Liver (tissue), 9 donors: ENCODE measurements around the gene SELL. TPM values are rescaled to one million over a fixed set of nuclear protein-coding genes. Genes with fewer than 3 reads are reported as not detected.
"Not testable (repeated sequence)": the region's sequence is repeated elsewhere in the genome, so short reads cannot be mapped to it uniquely, and the experiment has no call there.

Experiments
- DNase-seq: peaks from one replicate; pipeline ENCODE4 v3.0.0-alpha.2; 2017; ENCODE audit warnings: low spot score
- H3K27ac ChIP-seq, 2 donors: one replicate each; pipeline ENCODE4 v1.7.0; 2013; ENCODE audit warnings: inconsistent platforms in 2 of 2, low read length in 2 of 2, control low read depth in 1 of 2, low read depth in 1 of 2, mild to moderate bottlenecking in 1 of 2
- H3K27me3 ChIP-seq, 4 donors: one replicate each; pipeline versions ENCODE4 v1.6.1 to v1.7.0; 2013; ENCODE audit warnings: low read length in 3 of 4, inconsistent platforms in 1 of 4, mild to moderate bottlenecking in 1 of 4, moderate library complexity in 1 of 4; ENCODE audit not compliant: control insufficient read depth in 4 of 4, insufficient read depth in 4 of 4
- H3K36me3 ChIP-seq, 4 donors: one replicate each; pipeline versions ENCODE4 v1.6.1 to v1.7.0; 2013; ENCODE audit warnings: low read length in 3 of 4, mild to moderate bottlenecking in 3 of 4, low read depth in 1 of 4, moderate library complexity in 1 of 4; ENCODE audit not compliant: control insufficient read depth in 4 of 4, insufficient read depth in 3 of 4
- H3K4me1 ChIP-seq, 4 donors: one replicate each; pipeline versions ENCODE4 v1.6.1 to v1.7.0; 2013; ENCODE audit warnings: low read length in 3 of 4, mild to moderate bottlenecking in 3 of 4, moderate library complexity in 1 of 4; ENCODE audit not compliant: control insufficient read depth in 4 of 4, insufficient read depth in 4 of 4
- H3K4me3 ChIP-seq, 3 donors: one replicate each; pipeline versions ENCODE4 v1.6.1 to v1.7.0; 2013; ENCODE audit warnings: low read length in 3 of 3, control low read depth in 1 of 3, low read depth in 1 of 3, mild to moderate bottlenecking in 1 of 3
- H3K9ac ChIP-seq, 2 donors: one replicate each; pipeline ENCODE4 v1.7.0; 2013; ENCODE audit warnings: low read length in 2 of 2, mild to moderate bottlenecking in 2 of 2, moderate library complexity in 2 of 2, control low read depth in 1 of 2, low read depth in 1 of 2
- H3K9me3 ChIP-seq, 4 donors: one replicate each; pipeline versions ENCODE4 v1.6.1 to v1.7.0; 2013; ENCODE audit warnings: low read length in 3 of 4; ENCODE audit not compliant: control insufficient read depth in 4 of 4
- ATF3 ChIP-seq: IDR thresholded peaks from 2 replicates; pipeline ENCODE4 v1.6.1; 2016; ENCODE audit warnings: antibody characterized with exemption
- EGR1 ChIP-seq, 2 donors: IDR thresholded peaks; 2 replicates each; pipeline ENCODE4 v1.6.1; 2016 to 2018; ENCODE audit warnings: antibody characterized with exemption in 2 of 2, low read depth in 2 of 2
- FOXA1 ChIP-seq: IDR thresholded peaks from 2 replicates; pipeline ENCODE4 v1.6.1; 2016; ENCODE audit warnings: antibody characterized with exemption
- FOXA2 ChIP-seq: IDR thresholded peaks from 2 replicates; pipeline ENCODE4 v1.6.1; 2016; ENCODE audit warnings: antibody characterized with exemption
- GABPA ChIP-seq, 2 donors: IDR thresholded peaks in 1 of 2; conservative IDR thresholded peaks in 1 of 2; 2 replicates each; pipeline ENCODE4 v1.6.1; 2016; ENCODE audit warnings: antibody characterized with exemption in 2 of 2, mild to moderate bottlenecking in 1 of 2, moderate library complexity in 1 of 2
- HNF4A ChIP-seq, 2 donors: conservative IDR thresholded peaks; 2 replicates each; pipeline ENCODE4 v1.6.1; 2016; ENCODE audit warnings: antibody characterized with exemption in 2 of 2, mild to moderate bottlenecking in 2 of 2
- JUND ChIP-seq, 2 donors: IDR thresholded peaks; 2 replicates each; pipeline ENCODE4 v1.6.1; 2016; ENCODE audit warnings: antibody characterized with exemption in 2 of 2
- NR2F2 ChIP-seq: IDR thresholded peaks from 2 replicates; pipeline ENCODE4 v1.6.1; 2016; ENCODE audit warnings: antibody characterized with exemption
- RAD21 ChIP-seq, 2 donors: IDR thresholded peaks; 2 replicates each; pipeline ENCODE4 v1.6.1; 2016; ENCODE audit warnings: antibody characterized with exemption in 2 of 2, mild to moderate bottlenecking in 2 of 2
- RXRA ChIP-seq, 2 donors: IDR thresholded peaks; 2 replicates each; pipeline ENCODE4 v1.6.1; 2017 to 2018; ENCODE audit warnings: antibody characterized with exemption in 2 of 2, mild to moderate bottlenecking in 1 of 2
- SP1 ChIP-seq: IDR thresholded peaks from 2 replicates; pipeline ENCODE4 v1.6.1; 2018; ENCODE audit warnings: antibody characterized with exemption, mild to moderate bottlenecking
- TAF1 ChIP-seq: conservative IDR thresholded peaks from 2 replicates; pipeline ENCODE4 v1.6.1; 2016; ENCODE audit warnings: antibody characterized with exemption, mild to moderate bottlenecking
- YY1 ChIP-seq: IDR thresholded peaks from 2 replicates; pipeline ENCODE4 v1.6.1; 2016; ENCODE audit warnings: antibody characterized with exemption, mild to moderate bottlenecking
- ZBTB33 ChIP-seq: IDR thresholded peaks from 2 replicates; pipeline ENCODE4 v1.6.1; 2016; ENCODE audit warnings: antibody characterized with exemption
- WGBS: extraction: QIAGEN DNeasy Blood & Tissue Kit; methylation state at CpG from one replicate; pipeline ENCODE4 v1.1.7; 2013; 5-methylcytosine and 5-hydroxymethylcytosine counted together
- polyA plus RNA-seq, 2 donors: library from polyadenylated mRNA; stranded (reverse) in 1 of 2; unstranded in 1 of 2; fragments of 200-250 nt in 1 of 2; fragments of >200 nt in 1 of 2; fragmentation: Nextera tagmentation in 1 of 2; extraction: Ambion mirVana in 1 of 2; gene quantifications; one replicate each; pipeline versions ENCODE4 v1.2.1 to v1.2.3, GENCODE V29; 2013 to 2015
- total RNA-seq, 2 donors: library from RNA; depleted of rRNA; stranded (reverse); fragments of >200 nt; gene quantifications; one replicate each; pipeline ENCODE4 v1.2.3, GENCODE V29; 2014
- donor health status: healthy.
- donor health status: healthy.
- donor health status: healthy.
- donor health status: healthy.
- donor health status: healthy.

SELL gene
- total and polyA plus RNA-seq, 4 donors, result 1.5 to 9.9 (median 4.8) TPM

GRCh38 chr1:169679692-169680091 is 31.7 kb downstream of the SELL start:
- Histone ChIP-seq H3K9me3 (no peaks in the 10 kb centered on the region), H3K4me3 (no peak overlapping the region), H3K27ac (no peak overlapping the region), H3K9ac (no peak overlapping the region), H3K27me3 (peaks cover 0 to 3% (median 0%) of the 10 kb centered on the region in 4 donors), H3K36me3 (no peaks in the 10 kb centered on the region), H3K4me1 (no peaks in the 10 kb centered on the region)
- TF ChIP-seq NR2F2, result no peak
- no peak for TF ChIP-seq FOXA1
- TF ChIP-seq YY1, result no peak
- no peak for TF ChIP-seq GABPA (IDR thresholded peaks at IDR 0.05 in 1 of 2, conservative IDR thresholded peaks at IDR 0.05 in 1 of 2)
- no peak for DNase-seq
- 79% methylated on average over 3 of the region's 3 CpGs for WGBS

- DNase-seq, result no peak
- TF ChIP-seq NR2F2 (no peak), FOXA2 (no peak), JUND (IDR thresholded peaks at IDR 0.05) (no peak), ZBTB33 (no peak), RAD21 (IDR thresholded peaks at IDR 0.05) (no peak), HNF4A (conservative IDR thresholded peaks at IDR 0.05) (no peak), EGR1 (IDR thresholded peaks at IDR 0.05; ENCODE audit: low read depth in 2 of 2) (no peak), GABPA (IDR thresholded peaks at IDR 0.05 in 1 of 2, conservative IDR thresholded peaks at IDR 0.05 in 1 of 2) (no peak), SP1 (no peak), YY1 (no peak), ATF3 (no peak), TAF1 (no peak), RXRA (IDR thresholded peaks at IDR 0.05) (no peak)
- no peak overlapping the region for H3K9ac ChIP-seq
- H3K4me3 ChIP-seq, result no peak overlapping the region
- 59% methylated on average over 2 of the region's 2 CpGs for WGBS
- H3K27ac ChIP-seq, result no peak overlapping the region
- H3K27me3 ChIP-seq, result no peaks in the 10 kb centered on the region
- H3K4me1 ChIP-seq, result no peaks in the 10 kb centered on the region
- H3K9me3 ChIP-seq, result no peaks in the 10 kb centered on the region
- no peaks in the 10 kb centered on the region for H3K36me3 ChIP-seq
These were observed 35.4 kb downstream of the SELL start for GRCh38 chr1:169676001-169676400.

- TF ChIP-seq NR2F2, result peak; percentile 31
- no peak for TF ChIP-seq YY1
- H3K4me3 ChIP-seq, result no peak overlapping the region
- no peaks in the 10 kb centered on the region for H3K27me3 ChIP-seq
- no peak for DNase-seq
- H3K36me3 ChIP-seq, result no peaks in the 10 kb centered on the region
- no peaks in the 10 kb centered on the region for H3K9me3 ChIP-seq
- H3K9ac ChIP-seq, result no peak overlapping the region
- no peak overlapping the region for H3K27ac ChIP-seq
- H3K4me1 ChIP-seq, result no peaks in the 10 kb centered on the region
- WGBS, result 52% methylated on average over 3 of the region's 3 CpGs
These were observed 40.6 kb downstream of the SELL start for GRCh38 chr1:169670836-169671235.

- H3K4me3 ChIP-seq, H3K27ac ChIP-seq, H3K27me3 ChIP-seq, H3K9me3 ChIP-seq, H3K4me1 ChIP-seq, H3K36me3 ChIP-seq, H3K9ac ChIP-seq, DNase-seq: not testable (repeated sequence)
- WGBS, result 92% methylated on average over 3 of the region's 3 CpGs
These were observed 41.2 kb downstream of the SELL start for GRCh38 chr1:169670244-169670643.

GRCh38 chr1:169667699-169668596 is 43.5 kb downstream of the SELL start:
- DNase-seq, H3K9me3 ChIP-seq, H3K27ac ChIP-seq, H3K9ac ChIP-seq, H3K36me3 ChIP-seq, H3K4me1 ChIP-seq, H3K27me3 ChIP-seq, H3K4me3 ChIP-seq: not testable (repeated sequence)
- 91% methylated on average over 27 of the region's 28 CpGs for WGBS

DNA sequence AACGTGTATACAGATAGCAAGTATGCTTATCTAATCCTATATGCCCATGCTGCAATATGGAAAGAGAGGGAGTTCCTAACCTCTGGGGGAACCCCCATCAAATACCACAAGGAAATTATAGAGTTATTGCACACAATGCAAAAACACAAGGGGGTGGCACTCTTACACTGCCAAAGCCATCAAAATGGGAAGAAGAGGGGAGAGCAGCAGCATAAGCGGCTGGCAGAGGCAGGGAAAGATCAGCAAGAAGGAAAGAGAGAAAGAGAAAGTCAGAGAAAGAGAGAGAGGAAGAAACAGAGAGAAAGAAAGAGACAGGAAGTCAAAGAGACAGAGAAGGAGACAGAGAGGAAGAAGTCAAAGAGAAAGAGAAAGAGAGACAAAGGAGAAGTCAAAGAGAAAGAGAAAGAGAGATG is 44.2 kb downstream of the SELL start:
- H3K9ac ChIP-seq, H3K4me1 ChIP-seq, H3K27me3 ChIP-seq, H3K36me3 ChIP-seq, H3K4me3 ChIP-seq, DNase-seq, H3K27ac ChIP-seq, H3K9me3 ChIP-seq: not testable (repeated sequence)
- 47% methylated on average over 2 of the region's 2 CpGs for WGBS
